Smooth muscle cell (in vitro differentiated cells): ENCODE measurements around the gene MEIS1. TPM values are rescaled to one million over a fixed set of nuclear protein-coding genes. Genes with fewer than 3 reads are reported as not detected.

Experiments used
- DNase-seq: peaks from one replicate; lab custom pipeline; 2025; ENCODE audit not compliant: unreplicated experiment; lab: John Stamatoyannopoulos, UW
- H2AFZ ChIP-seq: fragments of 200-600 bp; sonication (generic); 2 replicates; pipeline ENCODE4 v1.6.0; 2016; ENCODE audit warnings: antibody characterized with exemption, low read depth, mild to moderate bottlenecking
- H3F3A ChIP-seq: fragments of 200-600 bp; sonication (generic); 2 replicates; pipeline ENCODE4 v1.6.0; 2017; ENCODE audit warnings: antibody characterized with exemption, low read depth
- H3K27ac ChIP-seq: fragments of 200-600 bp; sonication (generic); 2 replicates; pipeline ENCODE4 v1.5.1; 2016; ENCODE audit warnings: low read depth, mild to moderate bottlenecking
- H3K27me3 ChIP-seq: fragments of 200-600 bp; sonication (generic); 2 replicates; pipeline ENCODE4 v1.6.1; 2016; ENCODE audit warnings: low read depth, mild to moderate bottlenecking
- H3K36me3 ChIP-seq: fragments of 200-600 bp; sonication (generic); 2 replicates; pipeline ENCODE4 v1.5.1; 2016; ENCODE audit warnings: low read depth
- H3K4me1 ChIP-seq: fragments of 200-600 bp; sonication (generic); 2 replicates; pipeline ENCODE4 v1.5.1; 2016; ENCODE audit warnings: low read depth
- H3K4me2 ChIP-seq: fragments of 200-600 bp; sonication (generic); 2 replicates; pipeline ENCODE4 v1.6.0; 2016; ENCODE audit warnings: mild to moderate bottlenecking
- H3K4me3 ChIP-seq: fragments of 200-600 bp; sonication (generic); 2 replicates; pipeline ENCODE4 v1.5.1; 2016; ENCODE audit warnings: mild to moderate bottlenecking
- H3K79me2 ChIP-seq: fragments of 200-600 bp; sonication (generic); 2 replicates; pipeline ENCODE4 v1.6.0; 2016; ENCODE audit warnings: low read depth, mild to moderate bottlenecking
- H3K9ac ChIP-seq: fragments of 200-600 bp; sonication (generic); 2 replicates; pipeline ENCODE4 v1.6.0; 2016; ENCODE audit warnings: low read depth
- H3K9me3 ChIP-seq: fragments of 200-600 bp; sonication (generic); replicated peaks from 2 replicates; pipeline ENCODE4 v1.5.1; 2016; ENCODE audit warnings: low read depth
- H4K20me1 ChIP-seq: fragments of 200-600 bp; sonication (generic); 2 replicates; pipeline ENCODE4 v1.6.0; 2016; ENCODE audit warnings: low read depth
- CTCF ChIP-seq: fragments of 200-600 bp; sonication (generic); IDR thresholded peaks from 2 replicates; pipeline ENCODE4 v1.5.1; 2017; ENCODE audit warnings: borderline replicate concordance, mild to moderate bottlenecking, antibody characterized with exemption; ENCODE audit not compliant: insufficient read depth, poor library complexity, severe bottlenecking
- WGBS: methylation state at CpG from one replicate; pipeline ENCODE4 v1.1.7; 2016; ENCODE audit warnings: low lambda C conversion rate; 5-methylcytosine and 5-hydroxymethylcytosine counted together
- polyA plus RNA-seq: library from polyadenylated mRNA; unstranded; fragments of >200 nt; fragmentation: Nextera tagmentation; extraction: Ambion mirVana; gene quantifications from 2 replicates; pipeline ENCODE4 v1.2.1, GENCODE V29; 2016
- total RNA-seq: library from RNA; depleted of rRNA; stranded (reverse); fragments of >200 nt; gene quantifications from 2 replicates; pipeline ENCODE4 v1.2.3, GENCODE V29; 2014

MEIS1 gene
- total and polyA plus RNA-seq, 2 experiments from 2014 or later = 15.6 to 15.8 TPM

GRCh38 chr2:66569321-66569851 lies 134.5 kb downstream of the MEIS1 start:
- peaks cover 44% of the 10 kb centered on the region for H3K4me1 ChIP-seq
- H3K4me2 ChIP-seq = peak overlapping the region; percentile 47
- H3K27ac ChIP-seq = peak overlapping the region; percentile 81
- no peak overlapping the region for H2AFZ ChIP-seq
- H4K20me1 ChIP-seq = no peaks in the 10 kb centered on the region
- no peak for TF ChIP-seq CTCF
- H3K36me3 ChIP-seq = no peaks in the 10 kb centered on the region
- no peak overlapping the region for H3K4me3 ChIP-seq
- peaks cover 19% of the 10 kb centered on the region for H3F3A ChIP-seq
- 49% methylated on average over 4 of the region's 4 CpGs for WGBS
- H3K9me3 ChIP-seq = no peaks in the 10 kb centered on the region
- H3K79me2 ChIP-seq = no peaks in the 10 kb centered on the region
- no peaks in the 10 kb centered on the region for H3K27me3 ChIP-seq
- DNase-seq = no peak
- peak overlapping the region; percentile 48 for H3K9ac ChIP-seq

- Histone ChIP-seq H3K4me3 (no peak overlapping the region), H3K27me3 (no peaks in the 10 kb centered on the region), H4K20me1 (no peaks in the 10 kb centered on the region), H2AFZ (no peak overlapping the region), H3K36me3 (no peaks in the 10 kb centered on the region), H3K4me2 (peak overlapping the region; percentile 47), H3K9ac (peak overlapping the region; percentile 48), H3K79me2 (no peaks in the 10 kb centered on the region), H3K9me3 (no peaks in the 10 kb centered on the region), H3K4me1 (peaks cover 44% of the 10 kb centered on the region), H3F3A (peaks cover 19% of the 10 kb centered on the region), H3K27ac (peak overlapping the region; percentile 81)
- no peak for DNase-seq
- 60% methylated on average over 2 of the region's 2 CpGs for WGBS
- TF ChIP-seq CTCF = no peak
Observed at GRCh38 chr2:66569974-66570373, 135.0 kb downstream of the MEIS1 start.

- H3F3A ChIP-seq = peaks cover 19% of the 10 kb centered on the region
- no peak for DNase-seq
- H3K79me2 ChIP-seq = no peaks in the 10 kb centered on the region
- H3K27ac ChIP-seq = peak overlapping the region; percentile 81
- 94% methylated on average over 3 of the region's 3 CpGs for WGBS
- peaks cover 44% of the 10 kb centered on the region for H3K4me1 ChIP-seq
- no peak overlapping the region for H3K9ac ChIP-seq
- no peaks in the 10 kb centered on the region for H4K20me1 ChIP-seq
- no peak for TF ChIP-seq CTCF
- H3K9me3 ChIP-seq = no peaks in the 10 kb centered on the region
- H3K4me3 ChIP-seq = no peak overlapping the region
- no peak overlapping the region for H2AFZ ChIP-seq
- H3K27me3 ChIP-seq = no peaks in the 10 kb centered on the region
- no peaks in the 10 kb centered on the region for H3K36me3 ChIP-seq
- H3K4me2 ChIP-seq = no peak overlapping the region
Observed at GRCh38 chr2:66570471-66570870, 135.5 kb downstream of the MEIS1 start.

GRCh38 chr2:66571918-66572317 lies 137.0 kb downstream of the MEIS1 start:
- Histone ChIP-seq H3K9me3 (no peaks in the 10 kb centered on the region), H3K79me2 (no peaks in the 10 kb centered on the region), H3K4me3 (no peak overlapping the region), H3K27me3 (peaks cover 2% of the 10 kb centered on the region), H3K4me2 (no peak overlapping the region), H3K36me3 (no peaks in the 10 kb centered on the region), H3K27ac (no peak overlapping the region), H4K20me1 (no peaks in the 10 kb centered on the region), H2AFZ (no peak overlapping the region), H3K4me1 (peaks cover 47% of the 10 kb centered on the region), H3K9ac (no peak overlapping the region), H3F3A (peaks cover 19% of the 10 kb centered on the region)
- TF ChIP-seq CTCF = no peak
- no peak for DNase-seq
- 60% methylated on average over 6 of the region's 6 CpGs for WGBS
